Subcutaneous abdominal adipose tissue (tissue), 5 donors: Measurements from ENCODE around the gene KLHDC7A.

ENCODE experiments used
- H3K27ac ChIP-seq: one replicate; pipeline ENCODE4 v1.7.0; 2013; ENCODE audit warnings: low read depth, mild to moderate bottlenecking, inconsistent platforms, low read length, moderate library complexity
- H3K27me3 ChIP-seq, 5 donors: one replicate each; pipeline ENCODE4 v1.7.0; 2013; ENCODE audit warnings: low read length in 5 of 5, inconsistent platforms in 1 of 5; ENCODE audit not compliant: control insufficient read depth in 5 of 5, insufficient read depth in 4 of 5
- H3K36me3 ChIP-seq, 5 donors: one replicate each; pipeline ENCODE4 v1.7.0; 2013; ENCODE audit warnings: low read length in 5 of 5; ENCODE audit not compliant: control insufficient read depth in 5 of 5, insufficient read depth in 5 of 5
- H3K4me1 ChIP-seq, 5 donors: one replicate each; pipeline ENCODE4 v1.7.0; 2013; ENCODE audit warnings: low read length in 5 of 5, mild to moderate bottlenecking in 3 of 5, moderate library complexity in 1 of 5; ENCODE audit not compliant: control insufficient read depth in 5 of 5, insufficient read depth in 5 of 5
- H3K4me3 ChIP-seq, 5 donors: one replicate each; pipeline ENCODE4 v1.7.0; 2013; ENCODE audit warnings: low read length in 5 of 5, low read depth in 1 of 5
- H3K9ac ChIP-seq, 5 donors: one replicate each; pipeline ENCODE4 v1.7.0; 2013; ENCODE audit warnings: low read length in 5 of 5, mild to moderate bottlenecking in 4 of 5, moderate library complexity in 3 of 5
- H3K9me3 ChIP-seq, 5 donors: one replicate each; pipeline ENCODE4 v1.7.0; 2013; ENCODE audit warnings: low read length in 5 of 5; ENCODE audit not compliant: control insufficient read depth in 5 of 5
- donor health status: healthy.
- donor health status: healthy.
- donor health status: healthy.
- donor health status: healthy.
- donor health status: healthy.

KLHDC7A gene

DNA sequence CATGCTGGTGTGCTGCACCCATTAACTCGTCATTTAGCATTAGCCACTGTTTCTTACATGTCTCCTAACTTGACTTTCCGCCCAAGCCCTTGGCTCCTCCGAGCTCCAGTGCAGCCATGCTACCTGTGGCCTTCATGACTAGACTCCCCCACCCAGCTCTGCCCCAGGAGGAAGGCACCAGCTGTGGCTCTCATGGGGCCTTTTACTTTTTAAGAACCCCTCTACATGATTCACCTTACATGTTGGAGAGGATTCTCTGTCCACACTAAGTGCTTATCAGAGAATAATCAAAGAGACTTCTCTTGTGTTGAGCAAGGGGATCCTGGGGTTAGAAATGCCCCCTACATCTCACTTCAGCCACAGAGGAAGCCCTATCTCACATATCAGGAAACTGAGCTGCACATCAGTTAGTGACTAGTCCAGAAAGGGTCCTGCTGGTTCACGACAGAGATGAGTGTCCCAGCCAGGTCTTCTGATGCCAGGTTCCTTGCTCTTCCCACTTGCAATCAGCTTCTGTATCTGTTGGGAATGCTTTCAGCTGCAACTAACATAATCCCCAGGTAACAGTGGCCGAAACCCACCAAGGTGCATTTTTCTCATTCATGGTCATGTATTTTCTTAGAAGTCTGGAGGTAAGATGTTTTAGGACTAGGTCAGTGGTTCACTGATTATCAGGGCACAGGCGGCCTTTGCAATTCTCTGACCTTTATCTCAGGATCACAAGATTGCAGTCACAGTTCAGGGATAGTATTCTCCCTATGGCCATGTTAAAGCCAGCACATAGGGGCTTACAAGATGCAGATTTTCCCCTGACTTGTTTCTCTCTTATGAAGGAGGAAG is 45.9 kb downstream of the KLHDC7A start:
- H3K36me3 ChIP-seq = no peaks in the 10 kb centered on the region
- H3K27ac ChIP-seq = no peak overlapping the region
- no peak overlapping the region for H3K4me3 ChIP-seq
- no peak overlapping the region for H3K9ac ChIP-seq
- peaks cover 0 to 3% (median 0%) of the 10 kb centered on the region in 5 donors for H3K9me3 ChIP-seq
- peaks cover 0 to 7% (median 3%) of the 10 kb centered on the region in 5 donors for H3K27me3 ChIP-seq
- no peaks in the 10 kb centered on the region for H3K4me1 ChIP-seq

GRCh38 chr1:18527514-18527913 is 46.8 kb downstream of the KLHDC7A start:
- no peaks in the 10 kb centered on the region for H3K4me1 ChIP-seq
- no peak overlapping the region for H3K4me3 ChIP-seq
- H3K27me3 ChIP-seq = peaks cover 0 to 9% (median 6%) of the 10 kb centered on the region in 5 donors
- H3K27ac ChIP-seq = no peak overlapping the region
- no peak overlapping the region for H3K9ac ChIP-seq
- H3K36me3 ChIP-seq = no peaks in the 10 kb centered on the region
- H3K9me3 ChIP-seq = peaks cover 0 to 3% (median 0%) of the 10 kb centered on the region in 5 donors

- Histone ChIP-seq H3K27ac (no peak overlapping the region), H3K9ac (no peak overlapping the region), H3K4me1 (no peaks in the 10 kb centered on the region), H3K27me3 (peaks cover 0 to 12% (median 10%) of the 10 kb centered on the region in 5 donors), H3K36me3 (no peaks in the 10 kb centered on the region), H3K4me3 (no peak overlapping the region), H3K9me3 (peaks cover 0 to 3% (median 0%) of the 10 kb centered on the region in 5 donors)
These were observed 47.2 kb downstream of the KLHDC7A start for GRCh38 chr1:18527921-18528320.

- H3K27ac ChIP-seq = no peak overlapping the region
- H3K9ac ChIP-seq = no peak overlapping the region
- H3K27me3 ChIP-seq = peaks cover 0 to 15% (median 11%) of the 10 kb centered on the region in 5 donors
- no peaks in the 10 kb centered on the region for H3K4me1 ChIP-seq
- H3K9me3 ChIP-seq = no peaks in the 10 kb centered on the region
- H3K4me3 ChIP-seq = no peak overlapping the region
- no peaks in the 10 kb centered on the region for H3K36me3 ChIP-seq
These were observed 47.9 kb downstream of the KLHDC7A start for GRCh38 chr1:18528616-18529015.

- no peak overlapping the region for H3K27ac ChIP-seq
These were observed 49.0 kb downstream of the KLHDC7A start for GRCh38 chr1:18529714-18530113.

GRCh38 chr1:18530587-18531502 is 50.1 kb downstream of the KLHDC7A start:
- no peaks in the 10 kb centered on the region for H3K36me3 ChIP-seq
- peaks cover 0 to 19% (median 12%) of the 10 kb centered on the region in 5 donors for H3K27me3 ChIP-seq
- peaks cover 0 to 4% (median 0%) of the 10 kb centered on the region in 5 donors for H3K9me3 ChIP-seq
- no peaks in the 10 kb centered on the region for H3K4me1 ChIP-seq
- H3K27ac ChIP-seq = no peak overlapping the region
- H3K9ac ChIP-seq = no peak overlapping the region
- H3K4me3 ChIP-seq = no peak overlapping the region

More at GRCh38 chr1:18529714-18530113, 49.0 kb downstream of the KLHDC7A start:
- H3K4me1 ChIP-seq = no peaks in the 10 kb centered on the region
- H3K9ac ChIP-seq = no peak overlapping the region
- H3K27me3 ChIP-seq = peaks cover 0 to 15% (median 11%) of the 10 kb centered on the region in 5 donors
- no peaks in the 10 kb centered on the region for H3K9me3 ChIP-seq
- no peaks in the 10 kb centered on the region for H3K36me3 ChIP-seq
- H3K4me3 ChIP-seq = no peak overlapping the region

GRCh38 chr1:18531503-18531845 is 50.7 kb downstream of the KLHDC7A start:
- no peaks in the 10 kb centered on the region for H3K36me3 ChIP-seq
- no peak overlapping the region for H3K27ac ChIP-seq
- H3K9me3 ChIP-seq = peaks cover 0 to 4% (median 0%) of the 10 kb centered on the region in 5 donors
- H3K9ac ChIP-seq = no peak overlapping the region
- no peak overlapping the region for H3K4me3 ChIP-seq
- H3K4me1 ChIP-seq = no peaks in the 10 kb centered on the region
- H3K27me3 ChIP-seq = peaks cover 3 to 22% (median 14%) of the 10 kb centered on the region in 5 donors

GRCh38 chr1:18532390-18533170 is 51.9 kb downstream of the KLHDC7A start:
- no peak overlapping the region for H3K9ac ChIP-seq
- peaks cover 0 to 4% (median 0%) of the 10 kb centered on the region in 5 donors for H3K9me3 ChIP-seq
- H3K36me3 ChIP-seq = no peaks in the 10 kb centered on the region
- H3K4me3 ChIP-seq = no peak overlapping the region
- H3K27ac ChIP-seq = no peak overlapping the region
- H3K27me3 ChIP-seq = peaks cover 3 to 27% (median 16%) of the 10 kb centered on the region in 5 donors
- no peaks in the 10 kb centered on the region for H3K4me1 ChIP-seq

DNA sequence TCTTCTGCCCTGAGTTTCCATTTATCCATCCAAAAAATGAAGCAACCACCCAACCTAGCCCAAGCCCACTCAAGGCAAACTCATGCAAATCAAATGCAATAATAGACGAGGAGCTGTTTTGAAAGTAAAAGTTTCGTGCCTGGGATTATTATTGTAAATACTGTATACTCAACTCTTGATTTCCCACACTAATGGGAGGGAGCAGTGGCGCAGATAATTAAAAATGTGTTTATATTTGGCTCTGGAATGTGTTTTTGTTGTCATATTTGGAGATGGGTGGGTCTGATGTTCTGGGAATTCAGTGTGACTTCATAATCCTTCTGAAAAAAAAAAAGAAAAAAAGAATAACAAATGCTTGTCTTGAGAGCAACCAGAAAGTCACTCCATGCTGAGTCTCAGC is 52.5 kb downstream of the KLHDC7A start:
- Histone ChIP-seq H3K9me3 (peaks cover 0 to 4% (median 0%) of the 10 kb centered on the region in 5 donors), H3K36me3 (no peaks in the 10 kb centered on the region), H3K9ac (no peak overlapping the region), H3K4me3 (no peak overlapping the region), H3K27ac (no peak overlapping the region), H3K27me3 (peaks cover 3 to 27% (median 20%) of the 10 kb centered on the region in 5 donors), H3K4me1 (no peaks in the 10 kb centered on the region)
